ENCODE results near the gene HEYL.

DNA sequence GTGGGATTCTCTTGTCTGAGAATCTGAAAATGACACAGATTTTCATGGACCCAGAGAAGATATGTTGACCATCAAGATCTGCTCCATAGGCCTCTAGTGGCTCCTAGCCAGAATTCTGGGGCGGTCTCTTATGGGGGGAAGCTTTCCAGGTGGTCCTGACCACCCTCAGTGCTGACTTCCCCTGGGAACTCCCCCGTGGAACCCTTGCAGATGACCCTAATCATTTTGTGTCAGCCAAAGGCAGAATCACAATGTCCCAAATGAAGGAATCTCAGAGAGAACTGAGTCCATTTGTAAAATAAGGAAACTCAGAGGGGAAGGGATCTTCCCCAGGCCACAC, 3.6 kb downstream of the HEYL start:
- TF ChIP-seq, protein P1, sequence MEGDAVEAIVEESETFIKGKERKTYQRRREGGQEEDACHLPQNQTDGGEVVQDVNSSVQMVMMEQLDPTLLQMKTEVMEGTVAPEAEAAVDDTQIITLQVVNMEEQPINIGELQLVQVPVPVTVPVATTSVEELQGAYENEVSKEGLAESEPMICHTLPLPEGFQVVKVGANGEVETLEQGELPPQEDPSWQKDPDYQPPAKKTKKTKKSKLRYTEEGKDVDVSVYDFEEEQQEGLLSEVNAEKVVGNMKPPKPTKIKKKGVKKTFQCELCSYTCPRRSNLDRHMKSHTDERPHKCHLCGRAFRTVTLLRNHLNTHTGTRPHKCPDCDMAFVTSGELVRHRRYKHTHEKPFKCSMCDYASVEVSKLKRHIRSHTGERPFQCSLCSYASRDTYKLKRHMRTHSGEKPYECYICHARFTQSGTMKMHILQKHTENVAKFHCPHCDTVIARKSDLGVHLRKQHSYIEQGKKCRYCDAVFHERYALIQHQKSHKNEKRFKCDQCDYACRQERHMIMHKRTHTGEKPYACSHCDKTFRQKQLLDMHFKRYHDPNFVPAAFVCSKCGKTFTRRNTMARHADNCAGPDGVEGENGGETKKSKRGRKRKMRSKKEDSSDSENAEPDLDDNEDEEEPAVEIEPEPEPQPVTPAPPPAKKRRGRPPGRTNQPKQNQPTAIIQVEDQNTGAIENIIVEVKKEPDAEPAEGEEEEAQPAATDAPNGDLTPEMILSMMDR (IDR thresholded peaks at IDR 0.05; ENCODE audit: insufficient read depth, low read depth, low read length): no peak
- no peak for TF ChIP-seq EZH2 (IDR thresholded peaks at IDR 0.05; ENCODE audit: insufficient read depth, low read length)
